Measurements from ENCODE around the gene GPHA2. TPM values are rescaled to one million over a fixed set of nuclear protein-coding genes. Genes with fewer than 3 reads are reported as not detected.
A peak's percentile ranks its signal among the peaks of the same experiment; 100 is the strongest.

The GPHA2 gene
- total and polyA plus RNA-seq, 2 of the 13 experiments (the other 11 are each of a cell fraction or from before 2014, with no cell fraction given), result 13.0 to 19.1 TPM

GRCh38 chr11:64916040-64916774, 19.5 kb downstream of the GPHA2 start (continued):
- TF ChIP-seq, protein P1, sequence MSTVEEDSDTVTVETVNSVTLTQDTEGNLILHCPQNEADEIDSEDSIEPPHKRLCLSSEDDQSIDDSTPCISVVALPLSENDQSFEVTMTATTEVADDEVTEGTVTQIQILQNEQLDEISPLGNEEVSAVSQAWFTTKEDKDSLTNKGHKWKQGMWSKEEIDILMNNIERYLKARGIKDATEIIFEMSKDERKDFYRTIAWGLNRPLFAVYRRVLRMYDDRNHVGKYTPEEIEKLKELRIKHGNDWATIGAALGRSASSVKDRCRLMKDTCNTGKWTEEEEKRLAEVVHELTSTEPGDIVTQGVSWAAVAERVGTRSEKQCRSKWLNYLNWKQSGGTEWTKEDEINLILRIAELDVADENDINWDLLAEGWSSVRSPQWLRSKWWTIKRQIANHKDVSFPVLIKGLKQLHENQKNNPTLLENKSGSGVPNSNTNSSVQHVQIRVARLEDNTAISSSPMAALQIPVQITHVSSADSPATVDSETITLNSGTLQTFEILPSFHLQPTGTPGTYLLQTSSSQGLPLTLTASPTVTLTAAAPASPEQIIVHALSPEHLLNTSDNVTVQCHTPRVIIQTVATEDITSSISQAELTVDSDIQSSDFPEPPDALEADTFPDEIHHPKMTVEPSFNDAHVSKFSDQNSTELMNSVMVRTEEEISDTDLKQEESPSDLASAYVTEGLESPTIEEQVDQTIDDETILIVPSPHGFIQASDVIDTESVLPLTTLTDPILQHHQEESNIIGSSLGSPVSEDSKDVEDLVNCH (CRISPR knock-in tag; IDR thresholded peaks at IDR 0.05), result no peak
- TF ChIP-seq ZNF639 (CRISPR knock-in tag; conservative IDR thresholded peaks at IDR 0.05) (no peak), PITX1 (CRISPR knock-in tag; IDR thresholded peaks at IDR 0.05) (peak; percentile 60; the same call in 1 of the 2 replicates), ZBTB8A (CRISPR knock-in tag; IDR thresholded peaks at IDR 0.05; ENCODE audit: borderline replicate concordance, low read depth) (no peak), FOXA1 (IDR thresholded peaks at IDR 0.05) (no peak), FOXA1 (CRISPR knock-in tag; IDR thresholded peaks at IDR 0.05) (peak; percentile 91), TARDBP (CRISPR knock-in tag; IDR thresholded peaks at IDR 0.05) (no peak), ZNF224 (CRISPR knock-in tag; IDR thresholded peaks at IDR 0.05) (no peak), NFYC (CRISPR knock-in tag; IDR thresholded peaks at IDR 0.05) (no peak), POLR2AphosphoS2 (IDR thresholded peaks at IDR 0.05; ENCODE audit: low read depth, low read length) (no peak), ZBTB43 (CRISPR knock-in tag; conservative IDR thresholded peaks at IDR 0.05) (no peak), ELF1 (CRISPR knock-in tag; IDR thresholded peaks at IDR 0.05) (peak; percentile 87), BCL6 (CRISPR knock-in tag; IDR thresholded peaks at IDR 0.05) (0 out of 2 replicates have a peak, but pooled peaks have one; percentile 9), RFX5 (IDR thresholded peaks at IDR 0.05; ENCODE audit: low read depth, low read length) (no peak), ZNF329 (CRISPR knock-in tag; IDR thresholded peaks at IDR 0.05; ENCODE audit: low read depth) (no peak), HNRNPLL (IDR thresholded peaks at IDR 0.05; ENCODE audit: low read depth, low read length, poor library complexity, severe bottlenecking) (no peak), BCLAF1 (IDR thresholded peaks at IDR 0.05) (no peak), GABPA (IDR thresholded peaks at IDR 0.05; ENCODE audit: low read depth, low read length) (no peak), GABPA (CRISPR knock-in tag; IDR thresholded peaks at IDR 0.05; ENCODE audit: low read depth) (peak; percentile 70), RBAK (CRISPR knock-in tag; IDR thresholded peaks at IDR 0.05) (no peak), ZNF451 (CRISPR knock-in tag; IDR thresholded peaks at IDR 0.05) (no peak), ZNF776 (CRISPR knock-in tag; IDR thresholded peaks at IDR 0.05) (no peak)
- TF ChIP-seq, protein P2, sequence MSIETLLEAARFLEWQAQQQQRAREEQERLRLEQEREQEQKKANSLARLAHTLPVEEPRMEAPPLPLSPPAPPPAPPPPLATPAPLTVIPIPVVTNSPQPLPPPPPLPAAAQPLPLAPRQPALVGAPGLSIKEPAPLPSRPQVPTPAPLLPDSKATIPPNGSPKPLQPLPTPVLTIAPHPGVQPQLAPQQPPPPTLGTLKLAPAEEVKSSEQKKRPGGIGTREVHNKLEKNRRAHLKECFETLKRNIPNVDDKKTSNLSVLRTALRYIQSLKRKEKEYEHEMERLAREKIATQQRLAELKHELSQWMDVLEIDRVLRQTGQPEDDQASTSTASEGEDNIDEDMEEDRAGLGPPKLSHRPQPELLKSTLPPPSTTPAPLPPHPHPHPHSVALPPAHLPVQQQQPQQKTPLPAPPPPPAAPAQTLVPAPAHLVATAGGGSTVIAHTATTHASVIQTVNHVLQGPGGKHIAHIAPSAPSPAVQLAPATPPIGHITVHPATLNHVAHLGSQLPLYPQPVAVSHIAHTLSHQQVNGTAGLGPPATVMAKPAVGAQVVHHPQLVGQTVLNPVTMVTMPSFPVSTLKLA (IDR thresholded peaks at IDR 0.05), result peak; percentile 87

Measured in HepG2 (cell line).